K562 (cell line): ENCODE data around the gene TRDN. TPM values are rescaled to one million over a fixed set of nuclear protein-coding genes. Genes with fewer than 3 reads are reported as not detected.

Source experiments
- ATAC-seq: fragments of 200-7000 bp; cut with Tn5 transposase; 3 replicates; pipeline ENCODE4 v1.9.1; 2020; ENCODE audit warnings: moderate library complexity
- BruUV-seq: library from RNA; stranded (reverse); fragments of 400-500 nt; replicated peaks from 2 replicates; lab custom pipeline; 2021; lab: Mats Ljungman, UMichigan
- CTCF ChIA-PET: fragments of 300-600 bp; formaldehyde crosslinking; extraction: SDS; loops from one replicate; lab custom pipeline; 2021; ENCODE audit warnings: low intra/inter-chr PET ratio; lab: Yijun Ruan, JAX
- POLR2A ChIA-PET: fragments of 300-600, 350-650 bp; sonication (Branson Sonifier 250); formaldehyde crosslinking; extraction: SDS; loops from one replicate; lab custom pipeline; 2021; ENCODE audit warnings: antibody characterized with exemption, inconsistent platforms; lab: Yijun Ruan, JAX
- DNase-seq, 4 experiments: peaks; one replicate each; pipeline versions ENCODE4 v3.0.0 to v3.0.0-alpha.2; 2011 to 2018; ENCODE audit warnings: low spot score in 3 of 4, mixed read lengths in 3 of 4; ENCODE audit errors: extremely low read depth in 1 of 4
- FAIRE-seq: peaks from 2 replicates; lab custom pipeline; 2011; peaks lifted over from hg19 to GRCh38; lab: Jason Lieb, UNC
- H2AFZ ChIP-seq: 2 replicates; pipeline ENCODE4 v1.6.0; 2011; ENCODE audit warnings: low read depth, low read length, control low read depth, inconsistent platforms
- H3K27ac ChIP-seq: fragments of 200-600 bp; 3 replicates; pipeline ENCODE4 v1.8.0; 2011; ENCODE audit warnings: low read depth, mild to moderate bottlenecking, control low read depth, inconsistent platforms, low read length, moderate library complexity, mixed read lengths; ENCODE audit errors: extremely low read depth
- H3K27me3 ChIP-seq, 2 experiments: fragments of 300-600 bp in 1 of 2; 2 replicates in 1 of 2; 3 replicates in 1 of 2; pipeline versions ENCODE4 v1.6.0 to v1.8.0; 2011; ENCODE audit warnings: inconsistent platforms in 2 of 2, low read length in 2 of 2, mild to moderate bottlenecking in 1 of 2, mixed read lengths in 1 of 2, moderate library complexity in 1 of 2; ENCODE audit not compliant: control insufficient read depth in 2 of 2, insufficient read depth in 2 of 2
- H3K36me3 ChIP-seq: fragments of 300-600 bp; 3 replicates; pipeline ENCODE4 v1.8.0; 2011; ENCODE audit warnings: mild to moderate bottlenecking, low read length, inconsistent platforms; ENCODE audit not compliant: control insufficient read depth, insufficient read depth
- H3K4me1 ChIP-seq, 2 experiments: fragments of 200-600 bp in 1 of 2; replicated peaks in 1 of 2; 2 replicates in 1 of 2; 3 replicates in 1 of 2; pipeline versions ENCODE4 v1.5.1 to v1.8.0; 2011; ENCODE audit warnings: inconsistent platforms in 2 of 2, low read length in 2 of 2, mild to moderate bottlenecking in 1 of 2, mixed read lengths in 1 of 2, moderate library complexity in 1 of 2; ENCODE audit not compliant: control insufficient read depth in 2 of 2, insufficient read depth in 2 of 2
- H3K4me2 ChIP-seq: 2 replicates; pipeline ENCODE4 v1.6.1; 2011; ENCODE audit warnings: low read length, control low read depth, inconsistent platforms, mixed read lengths; ENCODE audit not compliant: insufficient read depth
- H3K4me3 ChIP-seq: fragments of 200-600 bp; sonication (generic), shearing (Covaris generic); 2 replicates; pipeline ENCODE4 v1.5.1; 2016; ENCODE audit warnings: control low read depth, inconsistent platforms
- H3K79me2 ChIP-seq: fragments of 200-600 bp; 3 replicates; pipeline ENCODE4 v1.8.0; 2011; ENCODE audit warnings: low read length, inconsistent platforms; ENCODE audit not compliant: control insufficient read depth, insufficient read depth
- H3K9ac ChIP-seq, 2 experiments: 2 replicates each; pipeline versions ENCODE4 v1.6.0 to v1.6.1; 2011; ENCODE audit warnings: low read depth in 2 of 2, low read length in 2 of 2, control low read depth in 1 of 2, inconsistent platforms in 1 of 2, mild to moderate bottlenecking in 1 of 2, mixed read lengths in 1 of 2; ENCODE audit not compliant: insufficient read depth in 1 of 2
- H3K9me1 ChIP-seq: one replicate; pipeline ENCODE4 v1.6.0; 2011; ENCODE audit warnings: inconsistent platforms, mild to moderate bottlenecking, low read length, moderate library complexity; ENCODE audit not compliant: control insufficient read depth, insufficient read depth
- H3K9me3 ChIP-seq: replicated peaks from 2 replicates; pipeline ENCODE4 v1.5.1; 2011; ENCODE audit warnings: low read depth, low read length, inconsistent platforms; ENCODE audit not compliant: control insufficient read depth, insufficient read depth
- H4K20me1 ChIP-seq: replicated peaks from 2 replicates; pipeline ENCODE4 v1.6.1; 2011; ENCODE audit warnings: low read length, inconsistent platforms, mixed read lengths; ENCODE audit not compliant: control insufficient read depth, insufficient read depth
- ARID3A ChIP-seq: IDR thresholded peaks from 2 replicates; pipeline ENCODE4 v1.6.1; 2012; ENCODE audit warnings: low read depth, low read length, improper control_type of control experiment, borderline replicate concordance
- ATF3 ChIP-seq, 2 experiments: fragments of 450-650 bp in 1 of 2; sonication (generic) in 1 of 2; formaldehyde crosslinking in 1 of 2; IDR thresholded peaks in 1 of 2; conservative IDR thresholded peaks in 1 of 2; 2 replicates each; pipeline versions ENCODE4 v1.6.1 to v1.8.1; 2016 to 2023; ENCODE audit warnings: mild to moderate bottlenecking in 2 of 2, moderate library complexity in 2 of 2, inconsistent platforms in 1 of 2, missing genetic modification reagents in 1 of 2
- SRSF7 ChIP-seq: fragments of 200-400 bp; formaldehyde crosslinking; optimal IDR thresholded peaks from 2 replicates; pipeline ENCODE3; 2017; ENCODE audit warnings: mild to moderate bottlenecking, low read depth, low read length
- USF2 ChIP-seq: sonication (generic); formaldehyde crosslinking; IDR thresholded peaks from 2 replicates; pipeline ENCODE4 v1.5.0; 2020; ENCODE audit warnings: missing genetic modification reagents
- ZKSCAN1 ChIP-seq: fragments of 150-350 bp; IDR thresholded peaks from 2 replicates; pipeline ENCODE4 v1.6.1; 2016; ENCODE audit warnings: low read depth, low read length
- ZNF184 ChIP-seq: sonication (generic); formaldehyde crosslinking; IDR thresholded peaks from 2 replicates; pipeline ENCODE4 v1.5.0; 2020; ENCODE audit warnings: missing genetic modification reagents
- ZNF518B ChIP-seq: fragments of 250-450 bp; sonication (Bioruptor Pico); IDR thresholded peaks from 2 replicates; pipeline ENCODE4 v1.5.0; 2021; ENCODE audit warnings: mild to moderate bottlenecking, moderate library complexity
- WGBS: fragments of 100-300 bp; shearing (Covaris generic); methylation state at CpG from one replicate; pipeline ENCODE4 v1.1.6; 2016; ENCODE audit warnings: low coverage, mixed read lengths; ENCODE audit not compliant: insufficient coverage; ENCODE audit errors: missing lambda C conversion rate; 5-methylcytosine and 5-hydroxymethylcytosine counted together
- in situ Hi-C: fragments of 300-500 bp; cut with MboI; formaldehyde crosslinking; loops from 4 replicates; pipeline ENCODE4 v1.15.0; 2018; ENCODE audit warnings: inconsistent platforms, mixed read lengths
- intact Hi-C: fragments of 100-400 bp; cut with micrococcal nuclease; formaldehyde crosslinking; loops from 2 replicates; pipeline ENCODE4 v1.14.2; 2022
- polyA plus RNA-seq, 8 experiments: library from polyadenylated mRNA; depleted of rRNA in 4 of 8; stranded (reverse) in 5 of 8; unstranded in 3 of 8; fragments of >200 nt; fragmentation: Nextera tagmentation in 2 of 8; fragmentation: Illumina TruSeq in 1 of 8; extraction: Ambion mirVana in 2 of 8; extraction: Trizol in 1 of 8; gene quantifications; 2 replicates each; pipeline versions ENCODE4 v1.2.1 to v1.2.3, GENCODE V29; 2011 to 2014; ENCODE audit warnings: inconsistent platforms in 1 of 8, missing spikeins in 1 of 8
- total RNA-seq, 7 experiments: library from RNA; depleted of rRNA in 6 of 7; stranded (reverse); fragments of >200 nt in 6 of 7; fragmentation: Illumina TruSeq in 2 of 7; extraction: Trizol in 2 of 7; gene quantifications; 2 replicates each; pipeline versions ENCODE4 v1.2.1 to v1.2.3, GENCODE V29; 2011 to 2021; ENCODE audit warnings: low replicate concordance in 1 of 7

TRDN gene
- total and polyA plus RNA-seq, 9 of the 15 experiments (the other 6 are each of a cell fraction or from before 2014, with no cell fraction given), result 0.05 to 0.50 (median 0.16) TPM

- no peak for DNase-seq
- TF ChIP-seq ZNF518B (CRISPR knock-in tag) (no peak), ZKSCAN1 (no peak), ATF3 (IDR thresholded peaks at IDR 0.05) (peak; percentile 56; the same call in 1 of the 2 replicates), ATF3 (CRISPR knock-in tag; conservative IDR thresholded peaks at IDR 0.05) (no peak), ZNF184 (CRISPR knock-in tag) (no peak), USF2 (CRISPR knock-in tag) (no peak), SRSF7 (no peak), ARID3A (no peak)
- in situ Hi-C loops, result no loop called here
- H3K79me2 ChIP-seq, result no peaks in the 10 kb centered on the region
- ChIA-PET POLR2A (no interaction called here), CTCF (no interaction called here)
- no peak overlapping the region for H3K4me2 ChIP-seq
- BruUV-seq, result no TSS peak
- H3K9me1 ChIP-seq, result no peaks in the 10 kb centered on the region
- no peaks in the 10 kb centered on the region for H4K20me1 ChIP-seq
- H3K4me3 ChIP-seq, result no peak overlapping the region
- no peak for ATAC-seq
- H3K9ac ChIP-seq, result no peak overlapping the region
- no peaks in the 10 kb centered on the region for H3K36me3 ChIP-seq
- H3K9me3 ChIP-seq, result 0 out of 2 replicates have a peak, but pooled peaks cover 3% of the 10 kb centered on the region
- no peak overlapping the region for H2AFZ ChIP-seq
- no peak overlapping the region for H3K27ac ChIP-seq
- no peaks in the 10 kb centered on the region for H3K27me3 ChIP-seq
- no peaks in the 10 kb centered on the region for H3K4me1 ChIP-seq
- intact Hi-C loops, result no loop called here
- WGBS, result 21% methylated on average over 1 of the region's 2 CpGs
- FAIRE-seq, result no peak
Measured at GRCh38 chr6:123360359-123360758, 276.4 kb downstream of the TRDN start.
